Parathyroid adenoma (tissue), 2 donors: ENCODE data around the gene CCDC92B.

Experiments used
- H2AFZ ChIP-seq: fragments of 300-600 bp; sonication (generic); one replicate; pipeline ENCODE4 v1.7.0; 2017; ENCODE audit warnings: antibody characterized with exemption, mild to moderate bottlenecking
- H3K27ac ChIP-seq: fragments of 300-600 bp; sonication (generic); one replicate; pipeline ENCODE4 v1.7.0; 2017
- H3K27me3 ChIP-seq: fragments of 300-600 bp; sonication (generic); one replicate; pipeline ENCODE4 v1.7.0; 2017; ENCODE audit warnings: low read length; ENCODE audit not compliant: control insufficient read depth, insufficient read depth
- H3K36me3 ChIP-seq: fragments of 300-600 bp; sonication (generic); one replicate; pipeline ENCODE4 v1.7.0; 2017; ENCODE audit warnings: low read length; ENCODE audit not compliant: control insufficient read depth, insufficient read depth
- H3K4me1 ChIP-seq: fragments of 300-600 bp; sonication (generic); one replicate; pipeline ENCODE4 v1.7.0; 2017; ENCODE audit warnings: control low read depth
- H3K4me2 ChIP-seq: fragments of 300-600 bp; sonication (generic); one replicate; pipeline ENCODE4 v1.7.0; 2017; ENCODE audit warnings: low read length
- H3K4me3 ChIP-seq: fragments of 300-600 bp; sonication (generic); one replicate; pipeline ENCODE4 v1.7.0; 2017; ENCODE audit warnings: low read depth, low read length
- H3K79me2 ChIP-seq: fragments of 300-600 bp; sonication (generic); one replicate; pipeline ENCODE4 v1.7.0; 2017; ENCODE audit warnings: control low read depth
- H3K9ac ChIP-seq: fragments of 300-600 bp; sonication (generic); one replicate; pipeline ENCODE4 v1.7.0; 2017; ENCODE audit warnings: mild to moderate bottlenecking
- H3K9me3 ChIP-seq: fragments of 300-600 bp; sonication (generic); one replicate; pipeline ENCODE4 v1.7.0; 2017; ENCODE audit warnings: low read length; ENCODE audit not compliant: control insufficient read depth
- TF ChIP-seq, protein P1 (sequence below): fragments of 300-600 bp; sonication (generic); IDR thresholded peaks from one replicate; pipeline ENCODE4 v1.7.0; 2017; ENCODE audit warnings: antibody characterized with exemption, mild to moderate bottlenecking
- donor health status: primary hyperparathyroidism.

The CCDC92B gene

GRCh38 chr17:2710803-2711607, 38.4 kb downstream of the CCDC92B start:
- TF ChIP-seq, protein P1, sequence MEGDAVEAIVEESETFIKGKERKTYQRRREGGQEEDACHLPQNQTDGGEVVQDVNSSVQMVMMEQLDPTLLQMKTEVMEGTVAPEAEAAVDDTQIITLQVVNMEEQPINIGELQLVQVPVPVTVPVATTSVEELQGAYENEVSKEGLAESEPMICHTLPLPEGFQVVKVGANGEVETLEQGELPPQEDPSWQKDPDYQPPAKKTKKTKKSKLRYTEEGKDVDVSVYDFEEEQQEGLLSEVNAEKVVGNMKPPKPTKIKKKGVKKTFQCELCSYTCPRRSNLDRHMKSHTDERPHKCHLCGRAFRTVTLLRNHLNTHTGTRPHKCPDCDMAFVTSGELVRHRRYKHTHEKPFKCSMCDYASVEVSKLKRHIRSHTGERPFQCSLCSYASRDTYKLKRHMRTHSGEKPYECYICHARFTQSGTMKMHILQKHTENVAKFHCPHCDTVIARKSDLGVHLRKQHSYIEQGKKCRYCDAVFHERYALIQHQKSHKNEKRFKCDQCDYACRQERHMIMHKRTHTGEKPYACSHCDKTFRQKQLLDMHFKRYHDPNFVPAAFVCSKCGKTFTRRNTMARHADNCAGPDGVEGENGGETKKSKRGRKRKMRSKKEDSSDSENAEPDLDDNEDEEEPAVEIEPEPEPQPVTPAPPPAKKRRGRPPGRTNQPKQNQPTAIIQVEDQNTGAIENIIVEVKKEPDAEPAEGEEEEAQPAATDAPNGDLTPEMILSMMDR, result no peak
- Histone ChIP-seq H2AFZ (peak overlapping the region; percentile 100), H3K27ac (no peak overlapping the region)

DNA sequence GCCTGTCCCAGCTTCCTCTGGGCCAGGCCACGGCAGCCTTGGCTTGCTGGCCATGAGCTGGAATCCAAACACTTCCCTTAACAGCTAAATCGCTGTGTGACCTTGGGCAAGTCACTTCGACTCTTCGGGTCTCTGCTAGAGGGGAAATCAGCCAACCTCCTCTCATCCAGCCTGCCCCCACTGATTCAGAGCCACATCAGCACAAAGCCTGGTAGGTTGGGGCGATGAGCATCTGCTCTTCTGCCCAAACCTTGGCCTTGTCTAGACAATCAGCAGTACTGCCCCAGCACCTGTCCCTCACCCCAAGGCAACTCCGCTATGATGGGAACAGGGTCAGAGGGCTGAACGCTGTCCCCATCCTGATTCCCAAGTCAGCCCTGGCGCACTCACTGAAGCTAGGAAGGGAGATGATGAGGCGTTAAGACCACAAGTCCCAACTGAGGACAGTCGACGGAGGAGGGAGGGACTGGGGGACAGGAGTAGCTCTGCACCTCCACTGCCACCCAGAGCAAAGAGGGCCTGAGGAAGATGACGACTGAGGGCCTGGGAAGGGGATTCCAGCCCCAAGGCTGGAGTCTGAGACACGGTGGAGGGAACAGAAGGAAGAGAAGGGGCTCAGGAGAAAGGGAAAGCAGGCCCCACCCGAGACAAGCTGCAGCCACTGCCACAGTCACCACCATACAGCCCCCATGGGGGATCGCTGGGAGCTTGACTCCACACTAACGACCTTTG, 39.2 kb downstream of the CCDC92B start:
- peaks cover 33% of the 10 kb centered on the region for H3K4me1 ChIP-seq
- peak overlapping the region; percentile 66 for H3K4me2 ChIP-seq
- H3K4me3 ChIP-seq, result peak overlapping the region; percentile 59
- peaks cover 36% of the 10 kb centered on the region for H3K79me2 ChIP-seq
- H3K27me3 ChIP-seq, result no peaks in the 10 kb centered on the region
- no peaks in the 10 kb centered on the region for H3K9me3 ChIP-seq
- no peaks in the 10 kb centered on the region for H3K36me3 ChIP-seq
- no peak overlapping the region for H3K27ac ChIP-seq
- H2AFZ ChIP-seq, result no peak overlapping the region
- H3K9ac ChIP-seq, result no peak overlapping the region
- TF ChIP-seq, protein P1, result no peak

More at GRCh38 chr17:2710803-2711607, 38.4 kb downstream of the CCDC92B start:
- Histone ChIP-seq H3K4me3 (peak overlapping the region; percentile 59), H3K36me3 (no peaks in the 10 kb centered on the region), H3K4me2 (peak overlapping the region; percentile 66), H3K4me1 (peaks cover 33% of the 10 kb centered on the region), H3K9ac (no peak overlapping the region), H3K79me2 (peaks cover 36% of the 10 kb centered on the region), H3K9me3 (no peaks in the 10 kb centered on the region), H3K27me3 (no peaks in the 10 kb centered on the region)

DNA sequence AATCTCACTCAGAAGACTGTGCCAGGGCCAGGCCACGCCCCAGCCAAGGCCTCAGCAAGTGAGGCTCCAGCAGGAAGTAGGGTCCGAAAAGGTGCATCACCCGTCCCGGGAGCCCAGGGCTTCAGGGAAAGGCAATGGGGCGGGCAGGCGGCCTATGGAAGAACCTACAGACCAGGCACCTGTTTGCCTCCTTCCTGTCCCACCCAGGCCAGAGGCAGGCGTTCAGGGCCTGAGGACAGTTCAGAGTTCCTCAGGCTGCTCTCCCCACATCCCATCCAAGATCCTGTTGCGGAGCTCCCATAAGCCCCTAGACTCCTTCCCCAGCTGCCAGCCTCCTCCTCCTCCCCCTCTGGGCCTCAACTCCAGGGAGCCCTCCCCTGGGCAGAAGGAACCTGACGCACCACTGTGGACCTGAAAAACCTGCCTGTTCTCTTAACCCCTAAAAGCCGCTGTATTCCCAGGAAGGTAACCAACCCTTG, 40.2 kb downstream of the CCDC92B start:
- Histone ChIP-seq H3K4me2 (peak overlapping the region; percentile 36), H3K27me3 (no peaks in the 10 kb centered on the region), H3K79me2 (peaks cover 36% of the 10 kb centered on the region), H3K9me3 (no peaks in the 10 kb centered on the region), H3K4me1 (peaks cover 33% of the 10 kb centered on the region), H3K36me3 (no peaks in the 10 kb centered on the region), H3K4me3 (peak overlapping the region; percentile 25), H3K9ac (no peak overlapping the region), H2AFZ (no peak overlapping the region), H3K27ac (no peak overlapping the region)
- TF ChIP-seq, protein P1, result no peak

DNA sequence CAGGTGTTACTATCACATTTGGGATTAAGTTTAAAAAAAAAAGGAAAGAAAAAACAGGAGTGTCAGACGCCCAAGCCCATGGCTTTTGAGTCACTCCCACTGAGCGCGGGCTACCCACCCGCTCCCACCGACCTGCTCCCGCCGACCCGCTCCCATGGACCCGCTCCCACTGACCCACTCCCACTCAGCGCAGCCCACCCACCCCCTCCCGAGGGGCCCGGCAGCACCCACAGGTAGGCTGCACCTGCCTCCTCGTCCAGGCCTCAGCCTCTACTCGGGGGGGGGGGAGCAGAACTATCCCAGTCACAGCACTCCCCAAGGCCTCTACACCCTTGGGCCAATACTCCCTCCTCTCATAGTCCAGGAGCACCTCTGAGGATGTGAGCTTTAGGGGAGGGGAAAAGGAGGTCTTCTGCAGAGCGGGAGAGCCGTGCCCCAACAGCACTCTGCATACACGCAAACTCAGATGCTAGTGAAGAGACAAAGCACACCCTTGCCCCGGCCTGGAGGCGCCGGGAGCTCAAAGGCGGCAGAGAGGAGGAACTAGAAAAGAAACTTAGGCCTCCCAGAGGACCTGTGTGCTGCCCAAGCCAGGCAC, 40.8 kb downstream of the CCDC92B start:
- Histone ChIP-seq H3K4me1 (peaks cover 33% of the 10 kb centered on the region), H3K9me3 (no peaks in the 10 kb centered on the region), H3K27me3 (no peaks in the 10 kb centered on the region), H3K36me3 (no peaks in the 10 kb centered on the region), H3K4me3 (peak overlapping the region; percentile 25), H3K27ac (no peak overlapping the region), H3K9ac (no peak overlapping the region), H2AFZ (no peak overlapping the region), H3K79me2 (peaks cover 36% of the 10 kb centered on the region), H3K4me2 (peak overlapping the region; percentile 36)
- TF ChIP-seq, protein P1, result no peak
